GF-D8 (cell line): ENCODE results near the gene LMF1.
A peak's percentile ranks its signal among the peaks of the same experiment; 100 is the strongest.

ENCODE experiments used
- DNase-seq: peaks from one replicate; lab custom pipeline; 2025; lab: John Stamatoyannopoulos, UW

The LMF1 gene

GRCh38 chr16:970766-971581 is at the start of gene LMF1:
Gene LMF1 (minus strand): TSS chr16:970984. CDS start chr16:970980, 4 bp downstream.
- DNase-seq: peak; percentile 73

DNA sequence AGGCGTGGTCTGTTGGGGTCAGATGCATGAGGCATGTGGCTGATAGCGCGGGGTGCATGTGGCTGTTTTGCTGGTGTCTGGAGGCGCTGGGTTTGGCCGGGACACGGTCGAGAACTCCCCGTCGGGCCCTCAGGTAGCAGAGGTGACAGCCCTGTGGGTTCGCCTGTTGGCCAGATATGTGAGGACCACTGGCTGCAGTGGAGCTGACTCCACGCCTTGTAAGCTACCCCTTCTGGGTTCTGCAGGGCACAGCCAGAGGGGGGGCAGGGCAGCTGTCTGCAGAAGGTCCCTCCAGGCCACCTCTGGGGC is 49.3 kb upstream of the LMF1 start:
- DNase-seq: no peak

DNA sequence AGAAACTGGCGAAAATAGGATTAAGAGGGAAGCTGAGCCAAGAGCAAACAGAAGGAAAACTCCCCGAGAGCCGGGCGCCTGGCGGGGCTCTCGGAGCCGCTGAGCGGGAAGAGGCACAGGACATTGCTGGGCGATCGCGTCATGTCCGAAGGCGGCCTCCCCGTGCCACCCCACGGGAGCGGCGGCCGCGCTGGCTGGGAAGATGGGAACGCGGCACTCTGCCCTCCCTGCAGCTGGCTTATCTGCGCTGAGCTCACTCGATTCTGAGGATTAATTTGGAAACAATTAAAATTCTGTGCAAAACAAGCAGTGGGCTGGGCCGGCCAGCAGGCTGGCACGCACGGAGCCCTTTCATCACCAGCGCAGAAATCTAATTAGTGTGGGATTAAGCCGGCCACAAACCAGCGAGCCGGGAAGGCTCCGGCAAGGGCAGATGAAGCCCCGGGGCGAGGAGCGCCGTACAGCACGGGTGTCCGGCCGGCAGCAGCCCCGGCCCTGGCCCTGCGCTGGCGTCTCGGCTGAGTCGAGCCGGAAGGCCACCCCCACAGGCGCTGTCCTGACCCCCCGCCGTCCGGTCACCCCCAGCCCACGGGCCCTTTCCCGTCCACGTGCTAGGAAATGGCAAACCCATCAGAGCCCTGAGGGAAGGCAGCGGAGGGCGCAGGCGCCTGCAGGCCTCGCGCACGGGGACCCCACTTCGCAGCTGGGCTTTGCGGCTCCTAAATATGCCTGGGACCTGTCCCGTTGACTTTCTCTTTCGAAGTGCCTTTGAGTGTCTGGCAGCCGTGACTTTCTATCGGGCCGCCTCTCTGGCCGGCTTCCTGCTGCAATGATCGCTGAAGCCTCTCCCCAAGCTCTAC is 48.7 kb upstream of the LMF1 start:
- no peak for DNase-seq

DNA sequence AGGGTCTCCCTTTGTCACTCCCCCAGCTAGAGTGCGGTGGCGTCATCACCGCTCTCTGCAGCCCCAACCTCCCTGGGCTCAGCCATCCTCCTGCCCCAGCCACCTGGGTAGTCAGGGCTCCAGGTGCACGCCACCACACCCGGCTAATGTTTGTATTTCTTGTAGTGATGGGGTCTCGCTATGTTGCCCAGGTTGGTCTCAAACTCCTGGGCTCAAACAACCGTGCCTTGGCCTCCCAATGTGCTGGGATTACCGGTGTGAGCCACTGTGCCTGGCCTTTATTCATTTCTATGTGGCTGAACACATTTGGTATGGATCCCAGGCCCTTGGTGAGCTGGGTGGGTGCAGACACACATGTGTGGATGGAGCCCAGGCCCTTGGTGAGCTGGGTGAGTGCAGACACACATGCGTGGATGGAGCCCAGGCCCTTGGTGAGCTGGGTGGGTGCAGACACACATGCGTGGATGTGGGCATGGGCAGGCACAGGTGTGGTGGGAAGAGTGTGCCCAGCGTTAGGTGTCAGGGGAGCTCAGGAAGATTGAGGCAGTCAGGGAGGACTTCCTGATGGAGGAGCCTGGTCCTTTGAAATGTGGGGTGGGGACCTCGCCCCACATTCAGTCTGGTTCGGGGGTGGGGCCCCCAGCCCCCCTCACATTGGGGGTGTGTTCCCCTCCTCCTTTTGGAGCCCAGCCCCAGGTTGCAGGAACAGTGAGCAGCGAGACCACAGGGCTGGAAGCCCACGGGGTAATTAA is 47.8 kb upstream of the LMF1 start:
- DNase-seq: no peak

DNA sequence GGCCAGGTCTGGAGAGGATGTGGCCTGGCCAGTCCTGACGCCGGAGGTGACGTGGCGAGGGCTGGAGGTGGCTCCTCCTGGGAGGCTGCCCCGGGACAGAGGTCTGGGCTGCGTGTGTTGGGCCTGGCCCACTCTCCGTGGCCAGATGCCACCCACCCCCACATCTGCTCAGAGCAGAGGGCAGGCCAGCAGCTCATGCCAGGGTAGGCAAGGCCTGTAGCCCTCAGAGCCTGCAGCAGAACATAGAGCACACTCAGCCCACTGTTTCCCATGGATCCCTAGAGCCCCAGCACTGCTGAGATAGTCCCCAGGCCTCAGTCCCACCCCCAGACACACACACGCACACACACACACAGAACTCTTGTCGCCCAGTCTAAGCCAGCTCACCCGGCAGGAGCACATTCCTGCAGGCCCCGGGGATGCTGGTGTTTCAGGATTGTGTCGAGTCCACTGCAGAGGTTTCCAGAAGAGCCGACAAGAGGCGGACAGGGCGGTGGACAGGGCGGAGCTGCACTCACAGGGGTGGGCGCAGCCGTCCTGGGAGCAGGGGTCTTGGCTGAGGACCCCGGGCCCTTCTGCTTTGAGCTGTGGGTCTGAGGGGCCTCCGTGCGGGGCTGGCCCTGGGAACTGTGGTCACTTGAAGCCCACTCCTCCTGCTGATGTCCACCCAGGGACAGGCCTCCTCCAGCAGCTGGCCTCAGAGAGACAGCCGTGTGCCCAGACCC is 44.1 kb upstream of the LMF1 start:
- DNase-seq: no peak

DNA sequence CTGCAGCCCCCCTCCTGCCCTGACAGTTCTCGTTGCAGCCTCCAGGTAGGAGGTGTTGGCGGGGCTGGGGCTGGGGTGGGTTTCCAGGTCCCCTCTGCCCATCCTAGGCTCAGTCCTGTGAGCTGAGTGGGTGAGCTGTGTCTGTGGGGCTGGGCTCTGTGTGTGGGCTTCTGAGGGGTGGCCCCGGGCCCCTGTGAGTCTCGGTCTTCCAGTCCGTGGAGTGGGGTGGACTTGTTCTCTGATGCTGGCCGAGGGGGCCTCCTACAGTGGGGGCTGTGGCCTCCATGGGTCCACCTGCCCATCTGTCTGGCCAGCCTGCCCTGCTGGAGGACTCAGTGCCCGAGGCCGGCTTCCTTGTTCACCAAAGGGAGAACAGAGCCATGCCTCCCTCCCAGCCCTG is 43.4 kb upstream of the LMF1 start:
- DNase-seq: no peak

DNA sequence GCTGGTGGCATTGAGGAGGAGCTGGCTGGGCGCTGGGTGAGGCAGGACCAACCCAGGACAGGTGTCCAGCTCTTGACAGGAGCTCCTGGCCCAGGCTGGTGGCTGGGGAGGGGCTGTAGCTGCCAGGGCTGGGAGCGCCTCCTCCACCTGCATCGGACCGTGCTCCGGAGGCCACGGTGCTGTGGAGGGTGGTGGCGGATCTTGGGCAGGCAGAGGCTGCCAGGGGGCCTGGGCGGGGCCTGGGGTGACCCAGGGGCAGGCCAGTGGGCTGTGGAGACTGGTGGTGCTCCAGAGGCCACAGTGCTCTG is 42.8 kb upstream of the LMF1 start:
- no peak for DNase-seq

DNA sequence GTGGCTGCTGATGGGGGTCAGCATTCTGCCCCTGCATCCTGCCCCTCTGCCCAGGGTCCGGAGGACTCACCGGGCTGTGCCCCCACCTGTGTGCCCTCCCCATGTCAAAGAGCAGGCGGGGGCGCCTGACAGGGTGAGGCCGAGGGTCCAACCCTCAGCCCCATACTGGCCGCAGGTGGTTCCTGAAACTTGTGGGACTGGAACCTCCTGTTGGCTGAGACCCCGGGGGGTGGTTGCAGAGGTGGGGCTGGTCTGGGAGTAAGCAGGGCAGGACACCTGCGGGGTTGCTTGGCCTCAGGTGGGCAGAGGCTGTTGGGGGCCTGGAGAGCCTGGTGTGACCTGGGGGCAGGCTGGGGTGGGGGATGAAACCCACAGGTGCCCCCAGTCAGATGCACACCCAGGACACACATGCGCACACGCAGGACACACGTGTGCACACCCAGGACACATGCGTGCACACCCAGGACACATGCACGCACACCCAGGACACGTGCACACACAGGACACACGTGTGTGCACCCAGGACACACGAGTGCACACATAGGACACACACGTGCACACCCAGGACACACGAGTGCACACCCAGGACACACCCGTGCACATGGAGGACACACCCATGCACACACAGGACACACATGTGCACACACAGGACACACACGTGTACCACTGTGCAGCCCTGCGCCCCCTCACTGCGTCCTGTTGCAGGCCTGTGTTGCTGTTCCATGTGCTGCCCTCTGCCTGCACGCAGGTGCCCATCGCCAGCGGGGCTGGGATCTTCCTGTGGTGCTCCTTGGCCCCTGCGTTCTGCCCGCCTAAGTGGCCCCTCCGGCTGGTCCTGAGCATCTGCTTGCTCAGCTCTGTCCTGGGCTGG is 42.2 kb upstream of the LMF1 start:
- no peak for DNase-seq

- no peak for DNase-seq
Measured at GRCh38 chr16:1012135-1012534, 41.4 kb upstream of the LMF1 start.

DNA sequence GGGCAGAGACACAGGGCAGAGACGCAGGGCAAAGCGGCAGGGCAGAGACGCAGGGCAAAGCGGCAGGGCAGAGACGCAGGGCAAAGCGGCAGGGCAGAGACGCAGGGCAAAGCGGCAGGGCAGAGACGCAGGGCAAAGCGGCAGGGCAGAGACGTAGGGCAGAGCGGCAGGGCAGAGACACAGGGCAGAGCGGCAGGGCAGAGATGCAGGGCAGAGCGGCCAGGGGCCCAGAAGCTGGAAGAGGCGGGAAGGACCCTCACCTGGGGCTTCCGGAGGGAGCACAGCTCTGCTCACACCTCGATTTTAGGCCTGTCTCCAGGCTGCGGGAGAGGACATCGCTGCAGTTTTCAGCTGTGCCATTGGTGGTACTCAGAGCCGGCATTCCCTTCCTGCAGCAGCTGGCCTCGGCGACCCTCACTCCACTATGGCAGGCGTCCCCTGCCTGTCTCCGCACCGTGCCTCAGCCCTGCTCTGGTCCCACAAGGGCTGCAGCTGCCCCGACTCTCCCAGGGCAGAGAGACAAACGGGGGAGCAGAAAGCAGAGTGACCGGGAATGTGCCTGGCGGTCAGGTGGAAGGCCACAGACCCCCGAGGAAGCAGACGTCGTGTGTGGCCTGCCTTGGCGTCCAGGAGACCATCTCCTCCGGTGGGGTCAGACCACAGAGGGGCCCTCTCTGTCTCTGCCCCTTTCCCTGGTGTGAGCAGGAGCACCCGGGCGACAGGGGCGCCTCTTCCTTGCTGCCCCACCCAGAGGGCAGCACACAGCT is 40.7 kb upstream of the LMF1 start:
- no peak for DNase-seq

- no peak for DNase-seq
Measured at GRCh38 chr16:1010815-1011214, 40.0 kb upstream of the LMF1 start.

- DNase-seq: no peak
Measured at GRCh38 chr16:1010251-1010650, 39.5 kb upstream of the LMF1 start.

GRCh38 chr16:1009358-1010150 is 38.8 kb upstream of the LMF1 start:
- no peak for DNase-seq

- DNase-seq: no peak
Measured at GRCh38 chr16:1008085-1008484, 37.3 kb upstream of the LMF1 start.

DNA sequence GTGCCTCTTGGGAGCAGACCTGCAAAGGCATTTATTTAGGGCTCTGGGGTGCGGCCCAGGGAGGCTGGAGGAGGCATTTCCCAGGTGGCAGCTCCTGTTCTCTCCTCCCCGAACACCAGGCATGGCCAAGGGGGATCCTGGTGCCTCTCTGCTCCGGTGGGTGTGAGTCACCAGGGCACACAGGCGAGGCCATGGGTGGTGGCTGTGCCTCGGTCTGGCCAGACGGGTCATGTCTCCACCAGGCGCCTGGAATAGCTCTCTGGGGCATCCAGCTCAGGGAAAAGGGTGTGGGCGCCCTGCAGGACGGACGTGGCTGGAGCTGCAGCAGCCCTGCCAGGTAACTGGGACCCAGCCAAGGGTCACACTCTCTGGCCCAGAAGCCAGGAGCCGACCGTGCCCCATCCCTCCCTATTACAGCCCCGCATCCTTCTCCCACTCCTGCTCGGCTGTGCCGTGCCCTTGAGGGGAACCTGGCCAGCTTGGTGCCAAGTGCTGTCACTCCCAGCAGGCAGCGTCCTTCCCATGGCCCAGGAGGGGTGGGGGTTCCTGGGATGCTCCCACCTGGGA is 36.6 kb upstream of the LMF1 start:
- DNase-seq: no peak

DNA sequence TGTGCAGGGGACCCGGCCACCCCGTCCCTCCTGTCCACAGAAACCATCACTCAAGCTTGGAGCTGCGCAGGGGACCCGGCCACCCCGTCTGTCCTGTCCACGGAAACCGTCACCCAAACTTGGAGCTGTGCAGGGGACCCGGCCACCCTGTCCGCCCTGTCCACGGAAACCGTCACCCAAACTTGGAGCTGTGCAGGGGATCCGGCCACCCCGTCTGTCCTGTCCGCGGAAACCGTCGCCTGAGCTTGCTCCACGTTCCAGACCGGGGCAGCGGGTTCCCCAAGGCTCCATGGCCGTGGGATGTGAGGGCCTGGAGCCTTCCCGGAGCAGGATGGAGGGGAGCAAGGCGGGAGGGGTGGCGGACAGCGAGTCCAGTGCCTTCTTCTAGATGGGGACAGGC is 36.0 kb upstream of the LMF1 start:
- DNase-seq: no peak

GRCh38 chr16:1005286-1005685 is 34.5 kb upstream of the LMF1 start:
- no peak for DNase-seq

- no peak for DNase-seq
Measured at GRCh38 chr16:1003391-1004347, 32.9 kb upstream of the LMF1 start.
